Astrocyte (in vitro differentiated cells and primary cell): ENCODE results near the gene MIOX.

Source experiments
- EZH2 ChIP-seq: IDR thresholded peaks from 2 replicates; pipeline ENCODE4 v1.6.1; 2012; ENCODE audit warnings: mild to moderate bottlenecking, low read length, inconsistent platforms; ENCODE audit not compliant: insufficient read depth
- TF ChIP-seq, protein P1 (sequence below): IDR thresholded peaks from 2 replicates; pipeline ENCODE4 v1.5.1; 2011; ENCODE audit warnings: low read depth, mild to moderate bottlenecking, inconsistent platforms, low read length, moderate library complexity; ENCODE audit not compliant: insufficient read depth

DNA sequence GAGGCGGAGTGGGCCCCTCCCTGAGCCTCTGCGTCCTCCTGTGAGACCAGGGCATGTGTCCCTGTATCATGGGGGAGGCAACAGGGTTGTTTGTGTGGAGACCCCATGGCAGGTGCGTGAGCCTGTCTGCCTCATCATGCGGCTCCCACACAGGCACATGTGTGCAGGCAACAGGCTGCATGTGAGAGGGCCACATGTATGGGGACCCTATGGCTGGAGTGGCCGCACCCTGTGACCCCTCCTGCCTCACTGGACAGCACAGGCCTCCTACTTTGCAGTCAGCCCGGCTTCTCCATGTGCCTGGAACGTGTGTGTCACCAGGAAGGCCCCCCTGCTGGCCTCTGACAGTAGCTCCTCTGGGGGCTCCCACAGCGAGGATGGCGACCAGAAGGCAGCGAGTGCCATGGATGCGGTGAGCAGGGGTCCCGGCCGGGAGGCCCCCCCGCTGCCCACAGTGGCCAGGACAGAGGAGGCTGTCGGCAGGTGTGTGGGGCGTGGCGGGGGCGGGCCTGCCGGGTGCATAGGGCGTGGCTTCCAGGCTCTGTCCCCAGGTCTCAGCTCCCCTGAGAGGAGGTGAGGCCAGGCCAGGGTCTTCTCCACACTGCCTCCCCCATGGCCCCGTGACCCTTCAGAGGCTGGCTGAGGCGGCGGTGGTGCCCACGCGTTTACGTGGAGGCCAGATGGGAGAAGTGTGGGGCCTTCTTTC is 46.0 kb upstream of the MIOX start:
- TF ChIP-seq, protein P1, sequence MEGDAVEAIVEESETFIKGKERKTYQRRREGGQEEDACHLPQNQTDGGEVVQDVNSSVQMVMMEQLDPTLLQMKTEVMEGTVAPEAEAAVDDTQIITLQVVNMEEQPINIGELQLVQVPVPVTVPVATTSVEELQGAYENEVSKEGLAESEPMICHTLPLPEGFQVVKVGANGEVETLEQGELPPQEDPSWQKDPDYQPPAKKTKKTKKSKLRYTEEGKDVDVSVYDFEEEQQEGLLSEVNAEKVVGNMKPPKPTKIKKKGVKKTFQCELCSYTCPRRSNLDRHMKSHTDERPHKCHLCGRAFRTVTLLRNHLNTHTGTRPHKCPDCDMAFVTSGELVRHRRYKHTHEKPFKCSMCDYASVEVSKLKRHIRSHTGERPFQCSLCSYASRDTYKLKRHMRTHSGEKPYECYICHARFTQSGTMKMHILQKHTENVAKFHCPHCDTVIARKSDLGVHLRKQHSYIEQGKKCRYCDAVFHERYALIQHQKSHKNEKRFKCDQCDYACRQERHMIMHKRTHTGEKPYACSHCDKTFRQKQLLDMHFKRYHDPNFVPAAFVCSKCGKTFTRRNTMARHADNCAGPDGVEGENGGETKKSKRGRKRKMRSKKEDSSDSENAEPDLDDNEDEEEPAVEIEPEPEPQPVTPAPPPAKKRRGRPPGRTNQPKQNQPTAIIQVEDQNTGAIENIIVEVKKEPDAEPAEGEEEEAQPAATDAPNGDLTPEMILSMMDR: no peak
- TF ChIP-seq EZH2: no peak
